SK-N-MC (cell line): ENCODE measurements around the gene ANKRD13C.

ENCODE experiments used
- EZH2 ChIP-seq: fragments of 200-600 bp; sonication (generic); IDR thresholded peaks from one replicate; pipeline ENCODE4 v1.6.1; 2017; ENCODE audit warnings: antibody characterized with exemption
- POLR2AphosphoS5 ChIP-seq: IDR thresholded peaks from 2 replicates; pipeline ENCODE4 v1.6.1; 2012; ENCODE audit warnings: mild to moderate bottlenecking, low read depth, low read length, borderline replicate concordance

- no peak for TF ChIP-seq POLR2AphosphoS5
- no peak for TF ChIP-seq EZH2
These were observed 114.6 kb downstream of the ANKRD13C start for GRCh38 chr1:70239940-70240339.
